Measurements from ENCODE around the gene MAMDC2.

DNA sequence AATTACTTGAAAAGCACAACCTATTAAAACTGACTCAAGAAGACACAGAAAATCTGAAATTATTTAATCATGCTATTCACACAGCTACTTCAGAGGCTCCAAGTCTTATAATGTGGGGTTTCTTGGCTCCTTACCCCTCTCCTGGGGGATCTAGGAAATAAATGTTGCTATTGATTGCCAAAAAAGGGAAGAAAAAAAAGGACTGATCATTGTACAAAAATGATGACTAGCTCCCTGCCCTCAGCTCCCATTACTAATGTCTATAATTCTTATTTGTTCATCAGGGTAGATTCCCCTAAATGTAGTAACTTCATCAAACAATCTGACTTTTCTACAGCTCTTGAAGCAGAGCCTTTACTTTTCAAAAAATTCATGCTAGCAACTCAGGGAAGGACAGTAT is 211.8 kb downstream of the MAMDC2 start:
- no peak for TF ChIP-seq POLR2A (IDR thresholded peaks at IDR 0.05)
- TF ChIP-seq, protein P1, sequence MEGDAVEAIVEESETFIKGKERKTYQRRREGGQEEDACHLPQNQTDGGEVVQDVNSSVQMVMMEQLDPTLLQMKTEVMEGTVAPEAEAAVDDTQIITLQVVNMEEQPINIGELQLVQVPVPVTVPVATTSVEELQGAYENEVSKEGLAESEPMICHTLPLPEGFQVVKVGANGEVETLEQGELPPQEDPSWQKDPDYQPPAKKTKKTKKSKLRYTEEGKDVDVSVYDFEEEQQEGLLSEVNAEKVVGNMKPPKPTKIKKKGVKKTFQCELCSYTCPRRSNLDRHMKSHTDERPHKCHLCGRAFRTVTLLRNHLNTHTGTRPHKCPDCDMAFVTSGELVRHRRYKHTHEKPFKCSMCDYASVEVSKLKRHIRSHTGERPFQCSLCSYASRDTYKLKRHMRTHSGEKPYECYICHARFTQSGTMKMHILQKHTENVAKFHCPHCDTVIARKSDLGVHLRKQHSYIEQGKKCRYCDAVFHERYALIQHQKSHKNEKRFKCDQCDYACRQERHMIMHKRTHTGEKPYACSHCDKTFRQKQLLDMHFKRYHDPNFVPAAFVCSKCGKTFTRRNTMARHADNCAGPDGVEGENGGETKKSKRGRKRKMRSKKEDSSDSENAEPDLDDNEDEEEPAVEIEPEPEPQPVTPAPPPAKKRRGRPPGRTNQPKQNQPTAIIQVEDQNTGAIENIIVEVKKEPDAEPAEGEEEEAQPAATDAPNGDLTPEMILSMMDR (IDR thresholded peaks at IDR 0.05): no peak

Data from thyroid gland (tissue), 4 donors.